Thyroid gland (tissue), 4 donors: Measurements from ENCODE around the gene COL8A2. TPM values are rescaled to one million over a fixed set of nuclear protein-coding genes. Genes with fewer than 3 reads are reported as not detected.

Source experiments
- DNase-seq, 2 donors: peaks; one replicate each; pipeline ENCODE4 v3.0.0-alpha.2; 2019
- H3K27ac ChIP-seq, 3 donors: fragments of 200-600 bp; sonication (generic); 1 replicate in 2 of 3; 2 replicates in 1 of 3; pipeline ENCODE4 v1.5.1; 2016 to 2019; ENCODE audit warnings: mild to moderate bottlenecking in 1 of 3, moderate library complexity in 1 of 3
- H3K27me3 ChIP-seq: fragments of 200-600 bp; sonication (generic); one replicate; pipeline ENCODE4 v1.5.1; 2019
- H3K36me3 ChIP-seq, 2 donors: fragments of 200-600 bp; sonication (generic); one replicate each; pipeline ENCODE4 v1.5.1; 2016 to 2019
- H3K4me1 ChIP-seq, 2 donors: fragments of 200-600 bp; sonication (generic); one replicate each; pipeline ENCODE4 v1.5.1; 2017 to 2019
- H3K4me3 ChIP-seq, 3 donors: fragments of 200-600 bp; sonication (generic); replicated peaks in 1 of 3; 1 replicate in 2 of 3; 2 replicates in 1 of 3; pipeline ENCODE4 v1.5.1; 2016; ENCODE audit warnings: mild to moderate bottlenecking in 1 of 3
- H3K9me3 ChIP-seq: fragments of 200-600 bp; sonication (generic); one replicate; pipeline ENCODE4 v1.5.1; 2017
- POLR2A ChIP-seq, 2 donors: fragments of 450-650 bp; IDR thresholded peaks; one replicate each; pipeline ENCODE4 v1.6.1; 2017; ENCODE audit warnings: antibody characterized with exemption in 2 of 2, mild to moderate bottlenecking in 2 of 2, moderate library complexity in 1 of 2
- WGBS, 2 donors: methylation state at CpG; one replicate each; pipeline ENCODE4 v1.1.5; 2017; 5-methylcytosine and 5-hydroxymethylcytosine counted together
- intact Hi-C: fragments of 100-400 bp; cut with DNase I; formaldehyde crosslinking; loops from one replicate; pipeline ENCODE4 v1.15.1; 2023
- total RNA-seq, 4 donors: library from RNA; depleted of rRNA; stranded (reverse); fragments of >200 nt; gene quantifications; one replicate each; pipeline ENCODE4 v1.2.3, GENCODE V29; 2016
- TF ChIP-seq, protein P1 (sequence below), 6 experiments: fragments of 200-600 bp in 3 of 6; fragments of 450-650 bp in 3 of 6; sonication (generic) in 3 of 6; IDR thresholded peaks; one replicate each; pipeline ENCODE4 v1.5.1; 2016 to 2019; ENCODE audit warnings: antibody characterized with exemption in 6 of 6, mild to moderate bottlenecking in 2 of 6, inconsistent platforms in 1 of 6, moderate library complexity in 1 of 6

The COL8A2 gene
- total RNA-seq, 4 donors from 2014 or later, result 5.7 to 13.7 (median 10.1) TPM

DNA sequence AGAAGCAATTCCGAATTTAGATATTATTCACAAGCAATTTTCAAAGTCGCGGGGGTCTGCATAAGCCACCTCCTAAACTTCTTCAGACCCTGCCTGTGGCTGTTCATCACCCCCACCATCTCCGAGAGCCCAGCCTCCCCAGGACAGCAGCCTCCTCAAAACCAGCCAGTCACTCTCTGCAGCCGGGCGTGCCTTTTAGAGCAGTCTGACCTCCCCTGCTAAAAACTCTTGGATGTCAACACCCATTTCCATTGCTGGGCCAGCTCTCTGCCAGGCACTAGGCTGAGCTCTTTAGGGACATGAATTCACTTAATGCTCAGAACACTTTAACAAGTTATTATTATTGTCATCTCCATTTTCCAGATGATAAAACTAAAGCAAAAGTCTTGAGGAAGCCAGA, 24.6 kb downstream of the COL8A2 start:
- no peaks in the 10 kb centered on the region for H3K27me3 ChIP-seq
- H3K4me3 ChIP-seq, result no peak overlapping the region
- H3K27ac ChIP-seq, result no peak overlapping the region
- 72 to 77% methylated on average over 6 of the region's 6 CpGs for WGBS, 2 donors
- H3K36me3 ChIP-seq, result no peaks in the 10 kb centered on the region
- DNase-seq, result no peak
- TF ChIP-seq POLR2A (IDR thresholded peaks at IDR 0.05), result no peak
- TF ChIP-seq, protein P1, sequence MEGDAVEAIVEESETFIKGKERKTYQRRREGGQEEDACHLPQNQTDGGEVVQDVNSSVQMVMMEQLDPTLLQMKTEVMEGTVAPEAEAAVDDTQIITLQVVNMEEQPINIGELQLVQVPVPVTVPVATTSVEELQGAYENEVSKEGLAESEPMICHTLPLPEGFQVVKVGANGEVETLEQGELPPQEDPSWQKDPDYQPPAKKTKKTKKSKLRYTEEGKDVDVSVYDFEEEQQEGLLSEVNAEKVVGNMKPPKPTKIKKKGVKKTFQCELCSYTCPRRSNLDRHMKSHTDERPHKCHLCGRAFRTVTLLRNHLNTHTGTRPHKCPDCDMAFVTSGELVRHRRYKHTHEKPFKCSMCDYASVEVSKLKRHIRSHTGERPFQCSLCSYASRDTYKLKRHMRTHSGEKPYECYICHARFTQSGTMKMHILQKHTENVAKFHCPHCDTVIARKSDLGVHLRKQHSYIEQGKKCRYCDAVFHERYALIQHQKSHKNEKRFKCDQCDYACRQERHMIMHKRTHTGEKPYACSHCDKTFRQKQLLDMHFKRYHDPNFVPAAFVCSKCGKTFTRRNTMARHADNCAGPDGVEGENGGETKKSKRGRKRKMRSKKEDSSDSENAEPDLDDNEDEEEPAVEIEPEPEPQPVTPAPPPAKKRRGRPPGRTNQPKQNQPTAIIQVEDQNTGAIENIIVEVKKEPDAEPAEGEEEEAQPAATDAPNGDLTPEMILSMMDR (IDR thresholded peaks at IDR 0.05), result no peak
- H3K9me3 ChIP-seq, result no peaks in the 10 kb centered on the region
- peaks cover 6 to 20% of the 10 kb centered on the region in 2 donors for H3K4me1 ChIP-seq
- intact Hi-C loops, result no loop called here

DNA sequence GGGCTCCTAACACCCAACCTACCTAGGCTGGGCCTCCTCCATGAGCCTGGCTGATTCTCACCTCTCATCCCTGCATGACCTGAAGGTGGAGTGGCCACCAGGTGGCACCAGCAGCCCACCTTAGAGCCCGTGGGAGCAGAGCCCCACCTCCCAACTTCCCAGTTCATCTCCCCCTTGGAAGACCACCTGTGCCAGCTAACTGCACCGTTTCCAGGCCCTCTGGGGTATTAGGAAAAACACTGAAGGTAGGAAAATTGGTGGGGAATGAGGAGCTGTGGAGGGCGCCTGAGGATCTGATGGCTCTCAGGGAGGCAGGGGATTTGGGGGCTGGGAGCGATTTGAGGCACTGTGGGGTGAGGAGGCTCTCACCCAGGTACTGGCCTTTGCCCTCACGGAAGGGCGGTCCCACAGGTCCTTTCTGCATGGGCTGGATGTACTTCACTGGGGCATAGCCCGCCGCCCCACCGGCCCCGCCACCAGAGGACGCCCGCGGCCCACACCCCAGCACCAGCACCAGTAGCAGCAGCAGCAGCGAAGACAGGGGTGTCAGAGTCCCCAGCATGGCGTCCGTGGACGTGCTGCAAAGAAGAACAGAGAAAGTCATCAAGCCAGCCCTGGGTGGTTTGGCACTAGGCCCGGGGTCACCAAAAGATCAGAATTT, 25.2 kb downstream of the COL8A2 start:
- Histone ChIP-seq H3K36me3 (no peaks in the 10 kb centered on the region), H3K4me1 (peaks cover 11 to 26% of the 10 kb centered on the region in 2 donors), H3K9me3 (no peaks in the 10 kb centered on the region), H3K4me3 (no peak overlapping the region), H3K27ac (no peak overlapping the region), H3K27me3 (no peaks in the 10 kb centered on the region)
- intact Hi-C loops, result loop anchor here (5.0 to 10.0 kb wide), 4 partner anchors 37 to 325 kb away; no protein-coding TSS in a partner anchor
- no peak for TF ChIP-seq POLR2A (IDR thresholded peaks at IDR 0.05)
- TF ChIP-seq, protein P1 (IDR thresholded peaks at IDR 0.05), result peak; percentile 70 to 92 (median 82)
- peak; percentile 76 to 82 for DNase-seq
- 36 to 42% methylated on average over 18 of the region's 18 CpGs for WGBS, 2 donors

DNA sequence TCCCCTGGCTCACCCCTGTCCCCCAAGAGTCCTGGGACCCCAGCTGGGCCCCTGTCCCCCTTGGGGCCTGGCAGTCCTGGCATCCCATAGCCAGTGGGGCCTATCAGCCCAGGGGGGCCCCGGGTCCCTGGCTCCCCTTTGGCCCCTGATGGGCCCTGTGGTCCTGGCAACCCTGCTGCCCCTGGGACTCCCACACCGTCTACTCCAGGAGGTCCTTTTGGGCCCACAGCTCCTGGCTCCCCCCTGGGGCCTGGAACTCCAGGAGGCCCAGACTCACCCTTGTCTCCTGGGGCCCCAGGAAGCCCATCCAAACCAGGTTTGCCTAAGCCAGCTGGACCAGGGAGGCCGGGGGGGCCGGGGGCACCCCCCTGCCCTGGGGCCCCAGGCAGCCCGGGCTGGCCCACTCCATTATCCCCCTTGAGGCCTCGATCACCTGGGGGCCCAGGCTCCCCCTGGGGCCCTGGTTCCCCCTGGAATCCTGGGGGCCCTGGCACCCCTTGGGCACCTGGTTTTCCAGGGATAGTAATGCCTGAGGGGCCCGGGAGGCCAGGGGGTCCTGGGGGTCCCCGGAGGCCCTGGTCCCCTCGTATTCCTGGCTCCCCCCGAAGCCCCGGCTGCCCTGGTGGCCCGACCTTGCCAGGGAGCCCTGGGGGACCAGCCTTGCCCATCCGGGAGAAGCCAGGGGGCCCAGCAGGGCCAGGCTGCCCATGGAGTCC, 26.2 kb downstream of the COL8A2 start:
- Histone ChIP-seq H3K27ac (no peak overlapping the region), H3K27me3 (no peaks in the 10 kb centered on the region), H3K4me3 (no peak overlapping the region), H3K4me1 (peaks cover 21 to 36% of the 10 kb centered on the region in 2 donors), H3K9me3 (no peaks in the 10 kb centered on the region), H3K36me3 (peaks cover 0 to 3% of the 10 kb centered on the region in 2 donors)
- no peak for DNase-seq
- TF ChIP-seq, protein P1 (IDR thresholded peaks at IDR 0.05), result no peak
- TF ChIP-seq POLR2A (IDR thresholded peaks at IDR 0.05), result no peak
- WGBS, 2 donors, result 74 to 94% methylated on average over 6 of the region's 13 CpGs
- intact Hi-C loops, result loop anchor here (5.0 to 10.0 kb wide), 4 partner anchors 38 to 326 kb away; no protein-coding TSS in a partner anchor

DNA sequence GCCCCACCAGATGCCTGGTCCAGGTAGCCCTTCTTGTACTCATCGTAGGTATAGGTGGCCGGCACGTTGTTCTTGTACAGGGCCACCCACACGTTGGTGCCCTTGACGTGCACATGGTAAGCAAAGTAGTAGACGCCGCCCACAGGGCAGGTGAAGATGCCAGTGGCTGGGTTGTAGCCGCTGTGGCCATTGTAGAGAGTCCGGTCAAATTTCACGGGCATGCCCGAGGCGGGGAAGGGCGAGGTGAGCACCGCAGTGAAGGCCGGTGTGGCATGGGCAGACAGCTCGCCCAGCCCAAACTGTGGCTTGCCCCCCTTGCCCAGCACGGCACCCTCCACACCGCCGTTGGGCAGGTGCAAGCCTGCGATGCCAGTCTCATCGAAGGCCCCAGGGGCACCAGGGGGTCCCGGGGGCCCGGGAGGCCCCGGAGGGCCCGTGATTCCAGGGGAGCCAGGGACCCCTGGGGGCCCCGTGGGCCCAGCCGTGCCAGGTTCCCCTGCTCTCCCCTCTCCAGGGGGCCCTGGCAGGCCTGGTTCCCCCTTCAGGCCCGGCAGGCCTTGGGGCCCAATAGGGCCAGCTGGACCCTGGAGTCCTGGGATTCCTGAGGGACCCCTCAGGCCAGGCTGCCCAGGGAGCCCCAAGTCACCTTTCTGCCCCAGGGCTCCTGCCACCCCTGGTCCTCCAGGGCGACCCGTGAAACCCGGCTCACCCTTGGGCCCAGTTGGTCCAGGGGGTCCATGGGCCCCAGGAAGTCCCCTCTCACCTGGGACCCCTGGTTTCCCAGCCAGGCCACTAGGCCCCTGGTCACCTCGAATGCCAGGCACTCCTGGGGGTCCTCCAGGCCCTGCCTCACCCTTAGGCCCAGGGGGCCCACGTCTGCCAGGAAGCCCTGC, 27.1 kb downstream of the COL8A2 start:
- WGBS, 2 donors, result 89 to 93% methylated on average over 15 to 19 of the region's 33 CpGs
- no peaks in the 10 kb centered on the region for H3K27me3 ChIP-seq
- no peak for DNase-seq
- intact Hi-C loops, result loop anchor here (5.0 to 10.0 kb wide), 4 partner anchors 39 to 327 kb away; no protein-coding TSS in a partner anchor
- no peak for TF ChIP-seq POLR2A (IDR thresholded peaks at IDR 0.05)
- TF ChIP-seq, protein P1 (IDR thresholded peaks at IDR 0.05), result no peak
- H3K27ac ChIP-seq, result no peak overlapping the region
- no peak overlapping the region for H3K4me3 ChIP-seq
- H3K36me3 ChIP-seq, result peaks cover 6 to 11% of the 10 kb centered on the region in 2 donors
- H3K4me1 ChIP-seq, result peaks cover 27 to 45% of the 10 kb centered on the region in 2 donors
- H3K9me3 ChIP-seq, result no peaks in the 10 kb centered on the region
